Daoy (cell line): ENCODE results near the gene TRIO. TPM values are rescaled to one million over a fixed set of nuclear protein-coding genes. Genes with fewer than 3 reads are reported as not detected.

Experiments
- DNase-seq: peaks from one replicate; pipeline ENCODE4 v3.0.0-alpha.2; 2015; ENCODE audit warnings: low read depth
- total RNA-seq: library from RNA; depleted of rRNA; stranded (reverse); fragments of >200 nt; shearing (Covaris generic); gene quantifications from 2 replicates; pipeline ENCODE4 v1.2.3, GENCODE V29; 2014

Gene TRIO
- total RNA-seq, 1 experiment from 2014 or later: 112 TPM

- peak; percentile 97 for DNase-seq
Measured at GRCh38 chr5:14264605-14265316, 121.6 kb downstream of the TRIO start.

GRCh38 chr5:14265570-14265969 lies 122.4 kb downstream of the TRIO start:
- DNase-seq: peak; percentile 86

- DNase-seq: peak; percentile 34
Measured at GRCh38 chr5:14266171-14266570, 123.0 kb downstream of the TRIO start.

GRCh38 chr5:14266686-14267085 lies 123.5 kb downstream of the TRIO start:
- DNase-seq: no peak

- peak; percentile 60 for DNase-seq
Measured at GRCh38 chr5:14267166-14267838, 124.2 kb downstream of the TRIO start.

- DNase-seq: peak; percentile 93
Measured at GRCh38 chr5:14267991-14268708, 125.0 kb downstream of the TRIO start.

GRCh38 chr5:14268738-14269137 lies 125.6 kb downstream of the TRIO start:
- peak; percentile 34 for DNase-seq

- no peak for DNase-seq
Measured at GRCh38 chr5:14269395-14269794, 126.3 kb downstream of the TRIO start.

- peak; percentile 62 for DNase-seq
Measured at GRCh38 chr5:14270209-14270702, 127.1 kb downstream of the TRIO start.

- DNase-seq: no peak
Measured at GRCh38 chr5:14272548-14273205, 129.5 kb downstream of the TRIO start.

- DNase-seq: no peak
Measured at GRCh38 chr5:14273207-14273767, 130.1 kb downstream of the TRIO start.

GRCh38 chr5:14276380-14276779 lies 133.2 kb downstream of the TRIO start:
- no peak for DNase-seq

- DNase-seq: no peak
Measured at GRCh38 chr5:14277385-14278320, 134.5 kb downstream of the TRIO start.

GRCh38 chr5:14280294-14280854 lies 137.2 kb downstream of the TRIO start:
- no peak for DNase-seq

- DNase-seq: no peak
Measured at GRCh38 chr5:14281746-14282181, 138.6 kb downstream of the TRIO start.

- no peak for DNase-seq
Measured at GRCh38 chr5:14283139-14283538, 140.0 kb downstream of the TRIO start.

- no peak for DNase-seq
Measured at GRCh38 chr5:14284392-14285148, 141.4 kb downstream of the TRIO start.

GRCh38 chr5:14286007-14286406 lies 142.9 kb downstream of the TRIO start:
- no peak for DNase-seq
